Tibial nerve (tissue), 4 donors: ENCODE measurements around the gene RNF8. TPM values are rescaled to one million over a fixed set of nuclear protein-coding genes. Genes with fewer than 3 reads are reported as not detected.
"Not testable (repeated sequence)": the region's sequence is repeated elsewhere in the genome, so short reads cannot be mapped to it uniquely, and the experiment has no call there.

Experiments used
- DNase-seq, 2 donors: peaks; one replicate each; pipeline ENCODE4 v3.0.0-alpha.2; 2019; ENCODE audit warnings: low spot score in 2 of 2
- H3K27ac ChIP-seq, 4 donors: fragments of 200-600 bp; sonication (generic) in 3 of 4; one replicate each; pipeline ENCODE4 v1.5.1; 2017 to 2019; ENCODE audit warnings: mild to moderate bottlenecking in 1 of 4
- H3K27me3 ChIP-seq, 2 donors: fragments of 200-600 bp; sonication (generic) in 1 of 2; one replicate each; pipeline versions ENCODE4 v1.5.1 to v1.6.0; 2017 to 2019
- H3K36me3 ChIP-seq, 3 donors: fragments of 200-600 bp; sonication (generic); one replicate each; pipeline ENCODE4 v1.5.1; 2018 to 2019
- H3K4me1 ChIP-seq, 4 donors: fragments of 200-600 bp; sonication (generic) in 3 of 4; one replicate each; pipeline ENCODE4 v1.5.1; 2017 to 2019
- H3K4me3 ChIP-seq, 4 donors: fragments of 200-600 bp; sonication (generic) in 3 of 4; one replicate each; pipeline ENCODE4 v1.5.1; 2017 to 2019; ENCODE audit warnings: mild to moderate bottlenecking in 1 of 4, moderate library complexity in 1 of 4
- H3K9me3 ChIP-seq, 4 donors: fragments of 200-600 bp; sonication (generic) in 3 of 4; one replicate each; pipeline ENCODE4 v1.5.1; 2017 to 2019
- EP300 ChIP-seq, 2 donors: sonication (generic); formaldehyde crosslinking; IDR thresholded peaks; one replicate each; pipeline ENCODE4 v1.6.1; 2017; ENCODE audit warnings: antibody characterized with exemption in 2 of 2, mild to moderate bottlenecking in 1 of 2
- POLR2A ChIP-seq, 2 donors: fragments of 450-650 bp; IDR thresholded peaks; one replicate each; pipeline ENCODE4 v1.6.1; 2017; ENCODE audit warnings: antibody characterized with exemption in 2 of 2, mild to moderate bottlenecking in 2 of 2, moderate library complexity in 2 of 2
- WGBS, 2 donors: methylation state at CpG; one replicate each; pipeline ENCODE4 v1.1.5; 2018; 5-methylcytosine and 5-hydroxymethylcytosine counted together
- small RNA-seq: library from RNA; depleted of rRNA; stranded (forward); fragments of <200 nt; gene quantifications from one replicate; pipeline ENCODE3, GENCODE V24; 2016
- total RNA-seq, 4 donors: library from RNA; depleted of rRNA; stranded (reverse); fragments of >200 nt; gene quantifications; one replicate each; pipeline ENCODE4 v1.1.0, GENCODE V29; 2016
- TF ChIP-seq, protein P1 (sequence below), 5 experiments: fragments of 200-600 bp in 3 of 5; fragments of 450-650 bp in 2 of 5; sonication (generic) in 3 of 5; IDR thresholded peaks; one replicate each; pipeline ENCODE4 v1.5.1; 2016 to 2019; ENCODE audit warnings: antibody characterized with exemption in 5 of 5, mild to moderate bottlenecking in 3 of 5, moderate library complexity in 2 of 5

Gene RNF8
- total RNA-seq, 4 donors from 2014 or later, result 9.2 to 12.9 (median 12.7) TPM

DNA sequence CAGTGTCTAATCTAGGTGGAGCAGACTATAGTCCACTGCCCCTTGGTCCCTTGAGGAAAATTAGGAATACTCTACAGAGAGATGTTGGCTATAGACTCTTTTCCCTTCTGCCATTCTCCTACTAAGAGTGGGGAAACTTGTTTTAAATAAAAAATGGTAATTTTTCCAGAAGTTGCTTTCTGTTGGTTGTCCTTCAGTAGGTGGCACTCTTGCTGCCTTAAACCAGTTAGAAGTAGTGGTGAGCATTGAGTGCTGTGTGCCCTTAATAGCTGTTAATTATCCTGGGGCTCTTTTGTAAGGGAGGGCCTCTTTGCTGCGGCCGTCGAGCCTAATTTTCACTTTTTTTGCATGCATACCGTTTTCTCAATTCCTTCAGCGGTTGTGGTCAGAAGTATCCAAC, 82.0 kb downstream of the RNF8 start:
- no peaks in the 10 kb centered on the region for H3K27me3 ChIP-seq
- H3K4me1 ChIP-seq, result peaks cover 0 to 33% (median 13%) of the 10 kb centered on the region in 4 donors
- peaks cover 0 to 50% (median 6%) of the 10 kb centered on the region in 3 donors for H3K36me3 ChIP-seq
- TF ChIP-seq EP300 (IDR thresholded peaks at IDR 0.05), result no peak
- no peak for TF ChIP-seq POLR2A (IDR thresholded peaks at IDR 0.05)
- TF ChIP-seq, protein P1, sequence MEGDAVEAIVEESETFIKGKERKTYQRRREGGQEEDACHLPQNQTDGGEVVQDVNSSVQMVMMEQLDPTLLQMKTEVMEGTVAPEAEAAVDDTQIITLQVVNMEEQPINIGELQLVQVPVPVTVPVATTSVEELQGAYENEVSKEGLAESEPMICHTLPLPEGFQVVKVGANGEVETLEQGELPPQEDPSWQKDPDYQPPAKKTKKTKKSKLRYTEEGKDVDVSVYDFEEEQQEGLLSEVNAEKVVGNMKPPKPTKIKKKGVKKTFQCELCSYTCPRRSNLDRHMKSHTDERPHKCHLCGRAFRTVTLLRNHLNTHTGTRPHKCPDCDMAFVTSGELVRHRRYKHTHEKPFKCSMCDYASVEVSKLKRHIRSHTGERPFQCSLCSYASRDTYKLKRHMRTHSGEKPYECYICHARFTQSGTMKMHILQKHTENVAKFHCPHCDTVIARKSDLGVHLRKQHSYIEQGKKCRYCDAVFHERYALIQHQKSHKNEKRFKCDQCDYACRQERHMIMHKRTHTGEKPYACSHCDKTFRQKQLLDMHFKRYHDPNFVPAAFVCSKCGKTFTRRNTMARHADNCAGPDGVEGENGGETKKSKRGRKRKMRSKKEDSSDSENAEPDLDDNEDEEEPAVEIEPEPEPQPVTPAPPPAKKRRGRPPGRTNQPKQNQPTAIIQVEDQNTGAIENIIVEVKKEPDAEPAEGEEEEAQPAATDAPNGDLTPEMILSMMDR (IDR thresholded peaks at IDR 0.05), result no peak
- 58 to 65% methylated on average over 5 of the region's 5 CpGs for WGBS, 2 donors
- no peaks in the 10 kb centered on the region for H3K9me3 ChIP-seq
- no peak overlapping the region for H3K4me3 ChIP-seq
- no peak overlapping the region for H3K27ac ChIP-seq
- DNase-seq, result no peak

DNA sequence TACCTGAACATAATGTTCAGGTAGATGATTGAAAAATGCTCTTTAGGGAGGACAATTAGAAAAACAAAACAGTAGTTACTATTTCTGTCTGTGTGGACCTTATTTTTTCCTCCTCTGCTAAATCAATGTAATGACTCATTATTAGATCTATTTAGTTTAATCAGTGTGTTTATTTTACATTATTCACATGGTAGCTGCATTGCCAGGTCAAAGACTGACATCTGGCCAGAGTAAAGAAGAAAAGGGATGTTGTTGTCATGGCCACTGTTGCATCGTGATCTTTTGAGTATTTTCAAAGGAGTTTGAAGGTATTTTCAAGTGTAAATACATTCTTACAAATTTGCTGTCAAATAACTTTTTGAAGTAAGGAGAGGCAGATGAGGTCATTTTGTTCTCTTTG, 85.1 kb downstream of the RNF8 start:
- peaks cover 0 to 65% (median 7%) of the 10 kb centered on the region in 3 donors for H3K36me3 ChIP-seq
- no peak overlapping the region for H3K4me3 ChIP-seq
- TF ChIP-seq, protein P1 (IDR thresholded peaks at IDR 0.05), result no peak
- TF ChIP-seq EP300 (IDR thresholded peaks at IDR 0.05), result no peak
- TF ChIP-seq POLR2A (IDR thresholded peaks at IDR 0.05), result no peak
- 60 to 68% methylated on average over 1 of the region's 1 CpG for WGBS, 2 donors
- DNase-seq, result no peak
- no peaks in the 10 kb centered on the region for H3K9me3 ChIP-seq
- no peaks in the 10 kb centered on the region for H3K27me3 ChIP-seq
- peaks cover 0 to 31% (median 18%) of the 10 kb centered on the region in 4 donors for H3K4me1 ChIP-seq
- H3K27ac ChIP-seq, result no peak overlapping the region

DNA sequence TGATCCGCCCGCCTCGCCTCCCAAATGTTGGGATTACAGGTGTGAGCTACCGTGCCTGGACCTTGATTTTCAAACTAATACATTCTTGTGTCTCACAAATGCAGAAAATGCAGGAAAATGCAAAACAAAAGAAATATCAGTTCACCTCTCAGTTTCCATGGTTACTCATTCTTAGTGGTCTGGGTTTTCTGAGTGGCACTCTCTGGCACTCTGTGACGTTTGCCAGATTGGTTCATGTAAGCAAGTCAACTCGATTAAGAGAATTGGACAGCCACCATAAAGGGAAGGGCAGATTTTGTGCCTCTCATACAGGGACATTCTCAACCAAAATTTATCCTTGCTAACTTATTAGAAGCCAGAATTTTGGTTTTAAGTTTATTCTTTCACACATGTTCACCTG, 87.9 kb downstream of the RNF8 start:
- Histone ChIP-seq H3K27me3 (no peaks in the 10 kb centered on the region), H3K4me1 (peaks cover 0 to 15% (median 5%) of the 10 kb centered on the region in 4 donors), H3K36me3 (peaks cover 5 to 80% (median 17%) of the 10 kb centered on the region in 3 donors), H3K9me3 (no peaks in the 10 kb centered on the region), H3K27ac (no peak overlapping the region), H3K4me3 (no peak overlapping the region)
- no peak for DNase-seq
- 85 to 92% methylated on average over 6 of the region's 6 CpGs for WGBS, 2 donors
- TF ChIP-seq EP300 (IDR thresholded peaks at IDR 0.05), result no peak
- TF ChIP-seq, protein P1 (IDR thresholded peaks at IDR 0.05), result no peak
- no peak for TF ChIP-seq POLR2A (IDR thresholded peaks at IDR 0.05)

DNA sequence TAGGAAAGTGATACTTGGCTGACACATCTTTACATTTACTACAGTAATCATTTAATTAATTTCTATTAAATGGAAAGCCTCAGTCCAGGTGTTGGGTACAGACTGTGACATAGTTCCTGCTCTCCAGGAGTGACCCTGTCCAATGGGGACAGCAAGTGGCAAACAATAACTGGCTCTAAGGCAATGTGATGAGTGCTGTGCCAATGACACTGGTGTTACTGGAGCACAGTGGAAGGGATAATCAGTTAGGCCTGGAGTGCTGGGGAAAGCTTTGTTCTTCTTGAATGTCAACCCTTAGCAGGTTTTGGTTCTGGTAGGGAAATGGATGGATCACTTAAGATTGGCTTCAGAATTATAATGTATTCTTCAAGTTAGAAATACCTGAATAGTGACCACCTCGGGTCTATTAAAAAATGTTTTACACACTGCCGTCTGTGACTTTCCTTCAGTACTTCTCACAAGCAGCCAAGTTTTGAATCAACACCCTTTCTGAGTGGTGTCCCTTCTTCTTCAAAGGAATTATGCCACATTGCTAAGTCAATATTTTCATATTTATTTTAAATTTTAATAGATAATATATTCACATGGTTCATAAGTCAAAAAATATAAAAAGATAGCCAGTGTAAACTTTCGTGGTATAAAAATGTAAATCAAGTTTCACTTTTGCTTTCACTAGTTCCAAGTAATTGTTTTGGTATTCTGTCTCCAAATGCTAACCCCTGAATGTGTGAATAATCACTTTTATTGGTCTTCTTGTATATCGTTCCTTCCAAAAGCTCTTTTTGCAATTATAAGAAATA, 88.8 kb downstream of the RNF8 start:
- DNase-seq, result no peak
- no peaks in the 10 kb centered on the region for H3K9me3 ChIP-seq
- TF ChIP-seq POLR2A (IDR thresholded peaks at IDR 0.05), result no peak
- TF ChIP-seq, protein P1 (IDR thresholded peaks at IDR 0.05), result no peak
- no peak for TF ChIP-seq EP300 (IDR thresholded peaks at IDR 0.05)
- peaks cover 0 to 15% (median 5%) of the 10 kb centered on the region in 4 donors for H3K4me1 ChIP-seq
- H3K27me3 ChIP-seq, result no peaks in the 10 kb centered on the region
- 35 to 40% methylated on average over 4 of the region's 4 CpGs for WGBS, 2 donors
- H3K27ac ChIP-seq, result peak overlapping the region in 3 of 4 donors; percentile 21 to 69 (median 57)
- peaks cover 7 to 80% (median 17%) of the 10 kb centered on the region in 3 donors for H3K36me3 ChIP-seq
- H3K4me3 ChIP-seq, result peak overlapping the region in 2 of 4 donors; percentile 15 to 19

DNA sequence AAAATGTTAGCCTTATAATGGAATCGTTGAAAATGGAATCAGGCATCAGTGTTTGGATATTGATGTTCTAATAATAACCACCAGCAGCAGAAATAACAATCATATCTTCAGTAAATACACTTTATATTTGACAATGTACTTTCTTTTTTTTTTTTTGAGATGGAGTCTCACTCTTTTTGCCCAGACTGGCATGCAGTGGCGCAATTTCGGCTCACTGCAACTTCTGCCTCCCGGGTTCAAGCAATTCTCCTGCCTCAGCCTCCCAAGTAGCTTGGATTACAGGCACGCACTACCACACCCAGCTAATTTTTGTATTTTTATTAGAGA, 89.4 kb downstream of the RNF8 start:
- H3K27ac ChIP-seq, result peak overlapping the region in 3 of 4 donors; percentile 21 to 69 (median 57)
- H3K4me1 ChIP-seq, result peaks cover 0 to 15% (median 5%) of the 10 kb centered on the region in 4 donors
- H3K36me3 ChIP-seq, result peaks cover 7 to 80% (median 15%) of the 10 kb centered on the region in 3 donors
- not testable (repeated sequence) for H3K27me3 ChIP-seq, H3K9me3 ChIP-seq, DNase-seq
- peak overlapping the region in 2 of 4 donors; percentile 15 to 19 for H3K4me3 ChIP-seq
- WGBS, 2 donors, result 90 to 91% methylated on average over 5 of the region's 5 CpGs

Small RNA genes lying within 50 kb of the gene (small RNA-seq; reads per million reads assigned to genes)
- gene RN7SL273P, result not detected

Other genes starting within 250 kb of the RNF8 start
- 10 to 100 TPM in 1 of 4 donors, 1 to 10 TPM in 3; 2.8 to 22.8 (median 6.6) TPM for gene PIM1, start 183.8 kb upstream of the RNF8 start, total RNA-seq
- 1 to 10 TPM; 5.1 to 9.4 (median 7.7) TPM for gene TBC1D22B, start 96.2 kb upstream of the RNF8 start, total RNA-seq
- 1 to 10 TPM in 1 of 4 donors, under 1 TPM in 1, not detected in 2; 0.39 to 1.2 TPM for gene TMEM217, start 95.8 kb upstream of the RNF8 start, total RNA-seq
- gene CMTR1, start 79.2 kb downstream of the RNF8 start, total RNA-seq, result 10 to 100 TPM; 39.3 to 45.0 (median 40.9) TPM
- gene CCDC167, start 145.9 kb downstream of the RNF8 start, total RNA-seq, result 10 to 100 TPM in 3 of 4 donors, 1 to 10 TPM in 1; 9.4 to 50.7 (median 25.8) TPM